CD1c-positive myeloid dendritic cell (primary cell): ENCODE results near the gene GIMAP7.
"Not testable (repeated sequence)": the region's sequence is repeated elsewhere in the genome, so short reads cannot be mapped to it uniquely, and the experiment has no call there.

Experiments used
- DNase-seq: peaks from one replicate; pipeline ENCODE4 v3.0.0-alpha.2; 2016; ENCODE audit errors: extremely low spot score

The GIMAP7 gene

DNA sequence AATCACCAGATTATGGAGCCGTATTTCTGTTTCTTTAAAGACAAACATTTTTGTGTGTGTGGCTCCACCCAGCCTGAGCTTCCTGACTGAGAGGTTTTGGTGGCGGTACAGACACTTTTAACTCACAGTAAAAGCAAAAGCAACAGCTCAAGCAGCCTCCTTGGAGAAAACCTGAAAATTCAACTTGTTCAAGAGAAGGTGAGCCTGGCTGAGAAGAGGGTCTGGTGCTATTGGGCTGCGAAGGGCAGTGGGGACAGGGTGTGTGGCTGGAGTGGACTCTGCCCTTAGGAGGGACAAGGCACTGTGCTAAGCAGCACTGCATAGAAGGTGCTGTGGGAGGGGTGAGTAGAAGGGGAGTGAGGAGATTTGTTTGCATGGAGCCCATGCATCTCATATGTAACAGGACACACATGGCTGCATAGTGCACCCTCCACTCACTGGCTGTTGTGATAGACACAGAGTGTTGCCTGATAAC, at the start of gene GIMAP7:
Gene GIMAP7 (plus strand): TSS at position 125 of the 475 bp plus-strand sequence. CDS start 5,103 bp downstream, outside the sequence.
- peak; percentile 39 for DNase-seq

- DNase-seq = no peak
Measured at GRCh38 chr7:150464962-150465361, 49.7 kb upstream of the GIMAP7 start.

- DNase-seq = no peak
Measured at GRCh38 chr7:150465414-150465813, 49.3 kb upstream of the GIMAP7 start.

- peak; percentile 19 for DNase-seq
Measured at GRCh38 chr7:150466477-150466876, 48.2 kb upstream of the GIMAP7 start.

DNA sequence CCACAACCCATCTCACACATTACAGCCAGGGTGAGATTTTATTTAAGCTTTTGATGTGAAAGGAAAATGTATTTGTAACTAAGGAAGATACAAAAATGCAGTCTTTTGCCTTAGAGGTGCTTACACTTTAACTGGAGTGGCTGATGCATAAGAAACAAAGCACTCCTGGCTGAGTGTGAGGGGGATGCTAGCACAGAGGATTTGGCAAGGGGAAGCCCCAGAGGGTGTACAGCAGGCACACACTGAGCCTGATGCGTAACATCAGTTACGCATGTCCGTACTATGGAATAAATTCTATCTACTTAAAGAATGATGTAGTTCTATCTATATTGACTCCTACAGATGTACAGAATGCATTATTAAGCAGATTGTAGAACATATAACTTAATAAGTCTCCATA, 46.4 kb upstream of the GIMAP7 start:
- DNase-seq = no peak

- DNase-seq = no peak
Measured at GRCh38 chr7:150471886-150472285, 42.8 kb upstream of the GIMAP7 start.

GRCh38 chr7:150473902-150474301, 40.8 kb upstream of the GIMAP7 start:
- DNase-seq = no peak

GRCh38 chr7:150476285-150476684, 38.4 kb upstream of the GIMAP7 start:
- no peak for DNase-seq

GRCh38 chr7:150476819-150477631, 37.6 kb upstream of the GIMAP7 start:
- DNase-seq = no peak

GRCh38 chr7:150479023-150479716, 35.5 kb upstream of the GIMAP7 start:
- no peak for DNase-seq

- peak; percentile 50 for DNase-seq
Measured at GRCh38 chr7:150481186-150481920, 33.3 kb upstream of the GIMAP7 start.

DNA sequence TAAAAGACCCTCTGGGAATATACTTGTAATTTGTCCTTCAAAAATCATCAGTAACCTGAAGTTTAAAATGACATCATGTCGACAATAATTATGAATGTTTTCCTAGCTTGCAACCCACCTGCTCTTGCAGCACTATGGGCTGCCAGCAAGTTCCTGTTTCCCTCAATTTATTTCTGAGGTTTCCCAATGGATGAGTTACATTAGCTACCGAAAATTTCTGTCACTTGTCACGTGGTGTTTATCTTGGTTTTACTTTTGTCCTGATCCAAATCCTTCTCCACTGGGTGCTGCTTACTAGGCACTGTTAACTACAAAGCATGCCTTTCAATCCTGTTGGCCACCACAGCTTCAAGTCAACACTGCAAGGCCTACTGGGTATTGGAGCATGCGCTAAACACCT, 32.8 kb upstream of the GIMAP7 start:
- peak; percentile 44 for DNase-seq

DNA sequence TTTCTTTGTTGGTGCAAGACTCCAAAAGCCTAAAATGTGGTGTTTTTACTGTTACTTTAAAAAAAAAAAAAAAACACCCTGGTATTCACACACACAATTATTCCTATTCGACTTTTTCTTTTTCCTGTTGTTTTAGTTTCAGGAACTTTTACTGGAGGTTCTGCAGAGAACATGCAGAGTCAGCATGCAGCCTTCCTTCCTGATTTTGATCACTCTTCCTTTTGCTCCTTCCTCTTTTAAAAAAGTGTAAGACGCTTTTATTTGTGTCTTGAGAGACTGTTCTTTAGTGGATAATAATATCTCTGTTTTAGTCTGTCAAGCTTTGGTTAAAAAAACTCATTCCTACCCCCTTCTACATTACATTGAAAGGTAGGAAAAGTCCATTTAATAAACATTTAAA, 31.2 kb upstream of the GIMAP7 start:
- peak; percentile 65 for DNase-seq

- not testable (repeated sequence) for DNase-seq
Measured at GRCh38 chr7:150484071-150484470, 30.6 kb upstream of the GIMAP7 start.

- DNase-seq = no peak
Measured at GRCh38 chr7:150487625-150488024, 27.0 kb upstream of the GIMAP7 start.

DNA sequence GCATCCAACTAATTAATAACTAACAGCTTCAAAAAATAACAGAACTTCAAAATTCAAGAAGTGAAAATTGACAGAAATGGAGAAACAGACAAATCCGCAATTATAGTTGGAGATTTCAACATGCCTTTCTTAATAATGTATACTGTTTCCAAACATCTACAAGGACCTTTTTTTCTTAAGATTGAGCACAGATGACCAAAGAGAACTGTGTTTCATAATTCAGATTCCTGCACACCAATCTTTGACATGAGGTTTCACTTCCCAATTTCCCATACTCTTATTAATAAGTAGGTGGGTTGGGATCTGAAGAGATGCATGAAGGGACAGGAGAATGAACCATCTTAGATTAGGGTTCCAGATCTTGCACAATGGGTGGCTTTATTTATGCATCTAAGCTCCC, 24.9 kb upstream of the GIMAP7 start:
- peak; percentile 94 for DNase-seq

- DNase-seq = not testable (repeated sequence)
Measured at GRCh38 chr7:150493442-150493841, 21.2 kb upstream of the GIMAP7 start.

GRCh38 chr7:150502519-150502918, 12.2 kb upstream of the GIMAP7 start:
- DNase-seq = no peak

- DNase-seq = no peak
Measured at GRCh38 chr7:150503155-150503554, 11.5 kb upstream of the GIMAP7 start.

DNA sequence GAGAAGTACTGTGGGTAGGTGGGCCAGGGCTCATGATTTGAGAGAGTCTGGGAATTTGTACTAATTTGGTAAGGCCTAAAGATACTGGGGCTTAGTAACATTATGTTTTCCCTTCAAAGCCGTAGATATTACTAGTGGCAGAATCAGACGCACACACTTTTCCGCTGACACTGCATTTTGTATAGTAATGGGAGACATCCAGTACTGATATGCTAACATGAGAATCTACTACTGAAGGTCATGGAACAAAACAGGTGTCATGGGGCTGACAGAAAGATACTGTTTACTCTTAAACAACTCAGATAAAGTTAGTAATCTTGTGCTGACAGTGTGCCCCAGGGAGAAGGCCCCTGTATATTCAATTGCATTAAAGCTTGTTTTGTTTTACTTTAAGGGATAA, 11.1 kb upstream of the GIMAP7 start:
- no peak for DNase-seq

DNA sequence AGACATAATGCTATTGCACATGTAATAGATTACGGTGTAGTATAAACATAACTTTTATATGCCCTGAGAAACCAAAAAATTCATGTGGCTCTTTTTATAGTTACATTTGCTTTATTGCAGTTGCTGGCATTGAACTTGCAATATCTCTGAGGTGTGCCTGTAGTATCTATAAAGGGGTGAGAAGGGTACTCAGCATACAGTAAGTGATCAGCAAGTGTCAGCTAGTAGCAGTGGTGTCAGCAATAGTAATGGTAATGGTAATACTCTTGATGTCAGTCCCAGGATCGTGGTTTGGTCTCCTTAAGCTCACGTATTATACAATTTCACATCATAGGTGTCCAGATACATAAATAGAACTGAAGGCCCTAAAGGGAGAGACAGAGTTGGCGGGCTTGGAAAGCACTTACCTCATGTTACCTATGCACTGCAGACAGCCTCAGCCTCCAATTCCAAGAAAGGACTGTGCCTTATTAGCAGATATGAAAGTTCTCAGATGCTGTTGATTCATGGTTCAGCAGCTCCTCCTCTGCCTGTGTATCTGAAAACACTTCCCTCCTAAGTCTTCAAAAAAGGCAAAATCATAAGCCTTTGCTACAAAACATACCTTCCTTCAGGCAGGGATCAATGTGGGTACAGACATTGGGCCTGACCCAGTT, 6.6 kb upstream of the GIMAP7 start:
- DNase-seq = no peak

GRCh38 chr7:150511048-150511447, 3.6 kb upstream of the GIMAP7 start:
- no peak for DNase-seq
